GM18951 (cell line): ENCODE measurements around the gene PLCG2.
"Not testable (repeated sequence)": the region's sequence is repeated elsewhere in the genome, so short reads cannot be mapped to it uniquely, and the experiment has no call there.

Experiments used
- POLR2A ChIP-seq: IDR thresholded peaks from 4 replicates; pipeline ENCODE4 v1.6.1; 2011; ENCODE audit warnings: mild to moderate bottlenecking; ENCODE audit not compliant: insufficient read length, insufficient read depth; ENCODE audit errors: extremely low read depth
- in situ Hi-C: fragments of 300-500 bp; cut with MboI; formaldehyde crosslinking; loops from one replicate; pipeline ENCODE4 v1.12.0; 2022; ENCODE audit warnings: low sequenced_read_pairs, mixed read lengths, inconsistent platforms; ENCODE audit not compliant: unreplicated experiment

The PLCG2 gene

GRCh38 chr16:81744385-81744784 is 34.7 kb upstream of the PLCG2 start:
- no peak for TF ChIP-seq POLR2A
- in situ Hi-C loops = loop anchor here (10.0 to 25.0 kb wide), 2 partner anchors 130 to 707 kb away; partner anchors contain the start of gene ATMIN

- in situ Hi-C loops = loop anchor here (10.0 to 25.0 kb wide), 2 partner anchors 130 to 708 kb away; partner anchors contain the start of gene ATMIN
These were observed 34.2 kb upstream of the PLCG2 start for GRCh38 chr16:81744911-81745310.

GRCh38 chr16:81745704-81746558 is 33.2 kb upstream of the PLCG2 start:
- in situ Hi-C loops = loop anchor here (10.0 to 25.0 kb wide), 2 partner anchors 129 to 709 kb away; partner anchors contain the start of gene ATMIN
- TF ChIP-seq POLR2A = peak; percentile 66

More at GRCh38 chr16:81744911-81745310, 34.2 kb upstream of the PLCG2 start:
- TF ChIP-seq POLR2A = no peak

GRCh38 chr16:81746566-81746965 is 32.5 kb upstream of the PLCG2 start:
- in situ Hi-C loops = loop anchor here (10.0 to 25.0 kb wide), 2 partner anchors 128 to 709 kb away; partner anchors contain the start of gene ATMIN
- TF ChIP-seq POLR2A = no peak

- no peak for TF ChIP-seq POLR2A
- in situ Hi-C loops = loop anchor here (10.0 to 25.0 kb wide), 2 partner anchors 126 to 711 kb away; partner anchors contain the start of gene ATMIN
These were observed 30.5 kb upstream of the PLCG2 start for GRCh38 chr16:81748476-81749198.

GRCh38 chr16:81752225-81752875 is 26.7 kb upstream of the PLCG2 start:
- TF ChIP-seq POLR2A = peak; percentile 73
- in situ Hi-C loops = no loop called here

- in situ Hi-C loops = no loop called here
- no peak for TF ChIP-seq POLR2A
These were observed 26.2 kb upstream of the PLCG2 start for GRCh38 chr16:81752876-81753227.

GRCh38 chr16:81754858-81755257 is 24.2 kb upstream of the PLCG2 start:
- in situ Hi-C loops = no loop called here
- no peak for TF ChIP-seq POLR2A

- TF ChIP-seq POLR2A = no peak
- in situ Hi-C loops = no loop called here
These were observed 23.0 kb upstream of the PLCG2 start for GRCh38 chr16:81755915-81756614.

GRCh38 chr16:81756615-81757356 is 22.3 kb upstream of the PLCG2 start:
- in situ Hi-C loops = no loop called here
- no peak for TF ChIP-seq POLR2A

GRCh38 chr16:81758376-81758775 is 20.7 kb upstream of the PLCG2 start:
- no peak for TF ChIP-seq POLR2A

GRCh38 chr16:81762322-81762721 is 16.8 kb upstream of the PLCG2 start:
- in situ Hi-C loops = not testable (repeated sequence)

More at GRCh38 chr16:81758376-81758775, 20.7 kb upstream of the PLCG2 start:
- in situ Hi-C loops = no loop called here
